Measurements from ENCODE around the gene TNFRSF14. TPM values are rescaled to one million over a fixed set of nuclear protein-coding genes. Genes with fewer than 3 reads are reported as not detected.

TNFRSF14 gene
- total and polyA plus RNA-seq, 9 of the 15 experiments (the other 6 are each of a cell fraction or from before 2014, with no cell fraction given): 0.11 to 2.3 (median 0.68) TPM; not detected in 2

DNA sequence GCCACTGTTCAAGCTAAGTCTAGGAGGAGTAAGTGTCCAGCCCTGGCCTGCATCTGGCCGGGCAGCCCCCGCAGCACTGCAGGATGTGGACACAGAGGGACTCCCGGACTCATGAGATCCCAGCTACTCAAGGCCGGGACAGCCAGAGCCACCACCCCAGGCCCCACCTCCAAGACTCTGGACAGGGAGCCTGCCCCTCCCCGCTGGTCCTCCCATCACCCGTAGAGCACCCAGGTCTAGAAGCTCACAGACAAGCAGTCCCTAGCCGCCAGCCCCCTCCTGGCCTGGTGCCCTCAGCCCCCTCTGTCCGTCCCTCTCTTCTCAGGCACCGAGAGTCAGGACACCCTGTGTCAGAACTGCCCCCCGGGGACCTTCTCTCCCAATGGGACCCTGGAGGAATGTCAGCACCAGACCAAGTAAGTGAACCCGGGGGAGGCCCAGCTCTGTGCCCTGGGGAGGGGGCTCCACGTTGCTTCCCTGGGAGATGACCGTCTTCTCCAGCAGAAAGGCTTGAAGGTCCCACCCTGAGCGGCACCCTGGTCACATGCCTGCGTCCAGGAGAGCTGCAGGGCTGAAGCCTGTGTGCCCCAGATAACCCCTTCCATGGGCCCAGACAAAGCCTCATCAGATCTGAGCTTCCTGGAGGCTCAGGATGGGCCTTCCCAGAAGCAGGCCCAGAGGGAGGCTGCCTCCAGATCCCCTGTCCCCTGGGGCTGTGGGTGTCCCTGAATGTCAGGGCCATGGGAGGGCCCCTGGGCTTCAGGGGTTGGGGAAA is 4.3 kb downstream of the TNFRSF14 start (continued):
- TF ChIP-seq, protein P1, sequence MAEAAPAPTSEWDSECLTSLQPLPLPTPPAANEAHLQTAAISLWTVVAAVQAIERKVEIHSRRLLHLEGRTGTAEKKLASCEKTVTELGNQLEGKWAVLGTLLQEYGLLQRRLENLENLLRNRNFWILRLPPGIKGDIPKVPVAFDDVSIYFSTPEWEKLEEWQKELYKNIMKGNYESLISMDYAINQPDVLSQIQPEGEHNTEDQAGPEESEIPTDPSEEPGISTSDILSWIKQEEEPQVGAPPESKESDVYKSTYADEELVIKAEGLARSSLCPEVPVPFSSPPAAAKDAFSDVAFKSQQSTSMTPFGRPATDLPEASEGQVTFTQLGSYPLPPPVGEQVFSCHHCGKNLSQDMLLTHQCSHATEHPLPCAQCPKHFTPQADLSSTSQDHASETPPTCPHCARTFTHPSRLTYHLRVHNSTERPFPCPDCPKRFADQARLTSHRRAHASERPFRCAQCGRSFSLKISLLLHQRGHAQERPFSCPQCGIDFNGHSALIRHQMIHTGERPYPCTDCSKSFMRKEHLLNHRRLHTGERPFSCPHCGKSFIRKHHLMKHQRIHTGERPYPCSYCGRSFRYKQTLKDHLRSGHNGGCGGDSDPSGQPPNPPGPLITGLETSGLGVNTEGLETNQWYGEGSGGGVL (CRISPR knock-in tag; IDR thresholded peaks at IDR 0.05): no peak
- TF ChIP-seq, protein P2, sequence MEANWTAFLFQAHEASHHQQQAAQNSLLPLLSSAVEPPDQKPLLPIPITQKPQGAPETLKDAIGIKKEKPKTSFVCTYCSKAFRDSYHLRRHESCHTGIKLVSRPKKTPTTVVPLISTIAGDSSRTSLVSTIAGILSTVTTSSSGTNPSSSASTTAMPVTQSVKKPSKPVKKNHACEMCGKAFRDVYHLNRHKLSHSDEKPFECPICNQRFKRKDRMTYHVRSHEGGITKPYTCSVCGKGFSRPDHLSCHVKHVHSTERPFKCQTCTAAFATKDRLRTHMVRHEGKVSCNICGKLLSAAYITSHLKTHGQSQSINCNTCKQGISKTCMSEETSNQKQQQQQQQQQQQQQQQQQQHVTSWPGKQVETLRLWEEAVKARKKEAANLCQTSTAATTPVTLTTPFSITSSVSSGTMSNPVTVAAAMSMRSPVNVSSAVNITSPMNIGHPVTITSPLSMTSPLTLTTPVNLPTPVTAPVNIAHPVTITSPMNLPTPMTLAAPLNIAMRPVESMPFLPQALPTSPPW (CRISPR knock-in tag; IDR thresholded peaks at IDR 0.05): peak; percentile 31; the same call in 1 of the 2 replicates
- TF ChIP-seq HDAC1 (IDR thresholded peaks at IDR 0.05) (no peak), TAF9B (IDR thresholded peaks at IDR 0.05; ENCODE audit: partially characterized antibody) (no peak), ZKSCAN1 (IDR thresholded peaks at IDR 0.05; ENCODE audit: low read depth, low read length) (no peak), ZFP1 (CRISPR knock-in tag; IDR thresholded peaks at IDR 0.05) (no peak), FOXM1 (IDR thresholded peaks at IDR 0.05; ENCODE audit: low read depth) (no peak), FOXM1 (CRISPR knock-in tag; IDR thresholded peaks at IDR 0.05; ENCODE audit: low read depth) (no peak), MYNN (IDR thresholded peaks at IDR 0.05) (no peak), MYNN (CRISPR knock-in tag; IDR thresholded peaks at IDR 0.05) (no peak), EWSR1 (IDR thresholded peaks at IDR 0.05; ENCODE audit: borderline replicate concordance, low read depth, partially characterized antibody) (no peak), ZNF695 (CRISPR knock-in tag; IDR thresholded peaks at IDR 0.05) (no peak), ETV6 (IDR thresholded peaks at IDR 0.05; ENCODE audit: borderline replicate concordance in 1 of 2, low read depth in 2 of 2, low read length in 1 of 2) (no peak), ETV6 (CRISPR knock-in tag; IDR thresholded peaks at IDR 0.05; ENCODE audit: borderline replicate concordance) (no peak), NCOA2 (IDR thresholded peaks at IDR 0.05; ENCODE audit: partially characterized antibody in 2 of 2) (no peak), ZNF77 (CRISPR knock-in tag; IDR thresholded peaks at IDR 0.05) (no peak), GABPB2 (CRISPR knock-in tag; conservative IDR thresholded peaks at IDR 0.05) (no peak), L3MBTL2 (IDR thresholded peaks at IDR 0.05) (peak; percentile 42; the same call in 1 of the 2 replicates), NFYB (IDR thresholded peaks at IDR 0.05; ENCODE audit: extremely low read depth, insufficient read length) (no peak), ZNF699 (CRISPR knock-in tag; IDR thresholded peaks at IDR 0.05; ENCODE audit: insufficient replicate concordance) (no peak), BHLHE40 (IDR thresholded peaks at IDR 0.05; ENCODE audit: low read length) (peak; percentile 78), NR3C1 (CRISPR knock-in tag; IDR thresholded peaks at IDR 0.05) (no peak), ARID1B (IDR thresholded peaks at IDR 0.05) (peak; percentile 71), ZBTB17 (CRISPR knock-in tag; IDR thresholded peaks at IDR 0.05) (peak; percentile 38; the same call in 1 of the 2 replicates), U2AF2 (optimal IDR thresholded peaks at IDR 0.05; ENCODE audit: low read depth, low read length) (no peak)
- TF ChIP-seq, protein P3, sequence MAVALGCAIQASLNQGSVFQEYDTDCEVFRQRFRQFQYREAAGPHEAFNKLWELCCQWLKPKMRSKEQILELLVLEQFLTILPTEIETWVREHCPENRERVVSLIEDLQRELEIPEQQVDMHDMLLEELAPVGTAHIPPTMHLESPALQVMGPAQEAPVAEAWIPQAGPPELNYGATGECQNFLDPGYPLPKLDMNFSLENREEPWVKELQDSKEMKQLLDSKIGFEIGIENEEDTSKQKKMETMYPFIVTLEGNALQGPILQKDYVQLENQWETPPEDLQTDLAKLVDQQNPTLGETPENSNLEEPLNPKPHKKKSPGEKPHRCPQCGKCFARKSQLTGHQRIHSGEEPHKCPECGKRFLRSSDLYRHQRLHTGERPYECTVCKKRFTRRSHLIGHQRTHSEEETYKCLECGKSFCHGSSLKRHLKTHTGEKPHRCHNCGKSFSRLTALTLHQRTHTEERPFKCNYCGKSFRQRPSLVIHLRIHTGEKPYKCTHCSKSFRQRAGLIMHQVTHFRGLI (CRISPR knock-in tag; IDR thresholded peaks at IDR 0.05): no peak
